EH (cell line): ENCODE data around the gene RPUSD2.
"Not testable (repeated sequence)": the region's sequence is repeated elsewhere in the genome, so short reads cannot be mapped to it uniquely, and the experiment has no call there.

Experiments used
- DNase-seq: peaks from one replicate; pipeline ENCODE4 v3.0.0-alpha.2; 2015; ENCODE audit warnings: low read depth

RPUSD2 gene

GRCh38 chr15:40565333-40566238, 3.5 kb upstream of the RPUSD2 start:
- no peak for DNase-seq

GRCh38 chr15:40567111-40567510, 2.0 kb upstream of the RPUSD2 start:
- peak; percentile 20 for DNase-seq

GRCh38 chr15:40575113-40575512, 6.0 kb downstream of the RPUSD2 start:
- DNase-seq: no peak

GRCh38 chr15:40576914-40577313, 7.8 kb downstream of the RPUSD2 start:
- DNase-seq: not testable (repeated sequence)

GRCh38 chr15:40578892-40579291, 9.8 kb downstream of the RPUSD2 start:
- DNase-seq: no peak

GRCh38 chr15:40581796-40582195, 12.7 kb downstream of the RPUSD2 start:
- not testable (repeated sequence) for DNase-seq

- DNase-seq: no peak
Measured at GRCh38 chr15:40582726-40583246, 13.7 kb downstream of the RPUSD2 start.

- no peak for DNase-seq
Measured at GRCh38 chr15:40584191-40584590, 15.1 kb downstream of the RPUSD2 start.

GRCh38 chr15:40590667-40591050, 21.6 kb downstream of the RPUSD2 start:
- no peak for DNase-seq

GRCh38 chr15:40591389-40591788, 22.3 kb downstream of the RPUSD2 start:
- no peak for DNase-seq

- DNase-seq: no peak
Measured at GRCh38 chr15:40593165-40593564, 24.1 kb downstream of the RPUSD2 start.

- peak; percentile 96 for DNase-seq
Measured at GRCh38 chr15:40593588-40594428, 24.7 kb downstream of the RPUSD2 start, which contains the start of gene KNL1. TSS of gene KNL1 (plus strand) at chr15:40594249. CDS start at chr15:40602932, 8,683 bp downstream.

GRCh38 chr15:40594429-40594836, 25.3 kb downstream of the RPUSD2 start:
- DNase-seq: peak; percentile 70

- DNase-seq: no peak
Measured at GRCh38 chr15:40595219-40595618, 26.1 kb downstream of the RPUSD2 start.

- DNase-seq: no peak
Measured at GRCh38 chr15:40595773-40596172, 26.7 kb downstream of the RPUSD2 start.

- no peak for DNase-seq
Measured at GRCh38 chr15:40597024-40597423, 27.9 kb downstream of the RPUSD2 start.

- DNase-seq: peak; percentile 43
Measured at GRCh38 chr15:40598126-40598525, 29.0 kb downstream of the RPUSD2 start.

GRCh38 chr15:40598672-40599071, 29.6 kb downstream of the RPUSD2 start:
- DNase-seq: no peak

GRCh38 chr15:40600956-40601355, 31.9 kb downstream of the RPUSD2 start:
- DNase-seq: no peak

GRCh38 chr15:40603935-40604334, 34.8 kb downstream of the RPUSD2 start:
- no peak for DNase-seq

GRCh38 chr15:40613080-40613479, 44.0 kb downstream of the RPUSD2 start:
- DNase-seq: no peak

GRCh38 chr15:40618023-40618422, 48.9 kb downstream of the RPUSD2 start:
- DNase-seq: no peak

GRCh38 chr15:40618906-40619305, 49.8 kb downstream of the RPUSD2 start:
- DNase-seq: no peak
